Measurements from ENCODE around the gene ASTN2. TPM values are rescaled to one million over a fixed set of nuclear protein-coding genes. Genes with fewer than 3 reads are reported as not detected.
"Not testable (repeated sequence)": the region's sequence is repeated elsewhere in the genome, so short reads cannot be mapped to it uniquely, and the experiment has no call there.

The ASTN2 gene
- total RNA-seq, 4 donors from 2014 or later, result 0.97 to 4.7 (median 3.0) TPM

GRCh38 chr9:116843863-116844620 lies 570.8 kb downstream of the ASTN2 start:
- no peak overlapping the region for H3K4me3 ChIP-seq (ENCODE audit: low read depth, poor library complexity, severe bottlenecking)
- WGBS, 2 donors, result 31 to 32% methylated on average over 7 of the region's 7 CpGs
- no peak for TF ChIP-seq POLR2A (IDR thresholded peaks at IDR 0.05)
- TF ChIP-seq CTCF (IDR thresholded peaks at IDR 0.05), result no peak
- intact Hi-C loops (cut with DNase I; ENCODE audit: low total_unique reads), result no loop called here
- no peak for DNase-seq (ENCODE audit: low spot score in 2 of 2)

GRCh38 chr9:116842658-116843057 lies 572.2 kb downstream of the ASTN2 start:
- 74 to 86% methylated on average over 6 of the region's 6 CpGs for WGBS, 2 donors
- intact Hi-C loops (cut with DNase I; ENCODE audit: low total_unique reads), result no loop called here
- DNase-seq (ENCODE audit: low spot score in 2 of 2), result no peak
- TF ChIP-seq CTCF (IDR thresholded peaks at IDR 0.05) (no peak), POLR2A (IDR thresholded peaks at IDR 0.05) (no peak)
- no peak overlapping the region for H3K4me3 ChIP-seq (ENCODE audit: low read depth, poor library complexity, severe bottlenecking)

GRCh38 chr9:116838468-116838867 lies 576.4 kb downstream of the ASTN2 start:
- 71 to 72% methylated on average over 7 of the region's 7 CpGs for WGBS, 2 donors
- intact Hi-C loops (cut with DNase I; ENCODE audit: low total_unique reads); H3K4me3 ChIP-seq (ENCODE audit: low read depth, poor library complexity, severe bottlenecking); DNase-seq (ENCODE audit: low spot score in 2 of 2): not testable (repeated sequence)

GRCh38 chr9:116837018-116837989 lies 577.6 kb downstream of the ASTN2 start:
- intact Hi-C loops (cut with DNase I; ENCODE audit: low total_unique reads), result no loop called here
- no peak overlapping the region for H3K4me3 ChIP-seq (ENCODE audit: low read depth, poor library complexity, severe bottlenecking)
- no peak for TF ChIP-seq CTCF (IDR thresholded peaks at IDR 0.05)
- TF ChIP-seq POLR2A (IDR thresholded peaks at IDR 0.05), result no peak
- DNase-seq (ENCODE audit: low spot score in 2 of 2), result no peak
- 47 to 52% methylated on average over 5 of the region's 5 CpGs for WGBS, 2 donors

- DNase-seq (ENCODE audit: low spot score in 2 of 2); intact Hi-C loops (cut with DNase I; ENCODE audit: low total_unique reads); H3K4me3 ChIP-seq (ENCODE audit: low read depth, poor library complexity, severe bottlenecking): not testable (repeated sequence)
- 92 to 98% methylated on average over 2 of the region's 2 CpGs for WGBS, 2 donors
Observed at GRCh38 chr9:116830321-116830720, 584.5 kb downstream of the ASTN2 start.

GRCh38 chr9:116821633-116822229 lies 593.1 kb downstream of the ASTN2 start:
- DNase-seq (ENCODE audit: low spot score in 2 of 2), result no peak
- H3K4me3 ChIP-seq (ENCODE audit: low read depth, poor library complexity, severe bottlenecking), result no peak overlapping the region
- 87 to 91% methylated on average over 6 of the region's 6 CpGs for WGBS, 2 donors
- intact Hi-C loops (cut with DNase I; ENCODE audit: low total_unique reads), result no loop called here
- no peak for TF ChIP-seq CTCF (IDR thresholded peaks at IDR 0.05)
- TF ChIP-seq POLR2A (IDR thresholded peaks at IDR 0.05), result no peak

Data from lower leg skin (tissue), 4 donors.